HCT116 (cell line): ENCODE results near the gene SIN3B. TPM values are rescaled to one million over a fixed set of nuclear protein-coding genes. Genes with fewer than 3 reads are reported as not detected.

Source experiments
- ATAC-seq: fragments of 200-7000 bp; cut with Tn5 transposase; 2 replicates; pipeline ENCODE4 v1.9.1; 2020; ENCODE audit warnings: mild to moderate bottlenecking, moderate library complexity
- BruUV-seq: library from RNA; stranded (reverse); fragments of 400-500 nt; replicated peaks from 2 replicates; lab custom pipeline; 2021; lab: Mats Ljungman, UMichigan
- CTCF ChIA-PET: fragments of 300-600 bp; sonication (Branson Sonifier 250); formaldehyde crosslinking; loops from one replicate; lab custom pipeline; 2021; ENCODE audit warnings: antibody characterized with exemption; lab: Charles Lee
- POLR2A ChIA-PET: fragments of 300-600, 350-600 bp; sonication (Branson Sonifier 250); formaldehyde crosslinking; loops from one replicate; lab custom pipeline; 2021; ENCODE audit warnings: antibody characterized with exemption; lab: Charles Lee
- RAD21 ChIA-PET, 2 experiments: fragments of 300-600 bp; sonication (Branson Sonifier 250); formaldehyde crosslinking; loops; one replicate each; lab custom pipeline; 2023; ENCODE audit warnings: low total read pairs in 2 of 2; ENCODE audit not compliant: uncharacterized antibody in 2 of 2, unreplicated experiment in 2 of 2, low non-redundant PET in 1 of 2; lab: Charles Lee
- DNase-seq: peaks from one replicate; pipeline ENCODE4 v3.0.0-alpha.2; 2010; ENCODE audit warnings: low read depth, low spot score
- H2AFZ ChIP-seq: fragments of 200-600 bp; shearing (Covaris generic), sonication (generic); 2 replicates; pipeline ENCODE4 v1.6.1; 2017; ENCODE audit warnings: low read depth, mixed run types, mixed read lengths, antibody characterized with exemption, low read length; ENCODE audit not compliant: poor library complexity, severe bottlenecking
- H3K27ac ChIP-seq: 2 replicates; pipeline ENCODE4 v1.5.1; 2012; ENCODE audit warnings: low read depth, low read length
- H3K27me3 ChIP-seq: fragments of 200-600 bp; sonication (generic); 2 replicates; pipeline ENCODE4 v1.6.1; 2016; ENCODE audit warnings: mixed run types, low read length, mixed read lengths; ENCODE audit not compliant: insufficient read depth
- H3K36me3 ChIP-seq, 2 experiments: fragments of 200-500 bp in 1 of 2; fragments of 200-600 bp in 1 of 2; sonication (Bioruptor generic) in 1 of 2; sonication (generic) in 1 of 2; 2 replicates each; pipeline versions ENCODE4 v1.5.1 to v1.6.1; 2014 to 2016; ENCODE audit warnings: low read length in 2 of 2, inconsistent platforms in 1 of 2, mixed read lengths in 1 of 2, mixed run types in 1 of 2; ENCODE audit not compliant: insufficient read depth in 2 of 2, control insufficient read depth in 1 of 2
- H3K4me1 ChIP-seq, 2 experiments: fragments of 200-600 bp in 1 of 2; sonication (generic) in 1 of 2; 2 replicates each; pipeline versions ENCODE4 v1.5.1 to v1.6.1; 2012 to 2017; ENCODE audit warnings: low read length in 2 of 2, inconsistent platforms in 1 of 2, mild to moderate bottlenecking in 1 of 2, mixed read lengths in 1 of 2, mixed run types in 1 of 2, moderate library complexity in 1 of 2; ENCODE audit not compliant: insufficient read depth in 2 of 2, control insufficient read depth in 1 of 2
- H3K4me2 ChIP-seq: fragments of 200-600 bp; sonication (generic); 2 replicates; pipeline ENCODE4 v1.6.1; 2017; ENCODE audit warnings: mixed run types, low read length, mixed read lengths
- H3K4me3 ChIP-seq, 2 experiments: fragments of 200-600 bp in 1 of 2; sonication (generic) in 1 of 2; replicated peaks in 1 of 2; 2 replicates each; pipeline ENCODE4 v1.5.1; 2011 to 2016; ENCODE audit warnings: low read length in 2 of 2, control low read depth in 1 of 2, low read depth in 1 of 2, mild to moderate bottlenecking in 1 of 2, mixed read lengths in 1 of 2, mixed run types in 1 of 2
- H3K79me2 ChIP-seq: fragments of 200-600 bp; sonication (generic); 2 replicates; pipeline ENCODE4 v1.6.1; 2017; ENCODE audit warnings: mild to moderate bottlenecking, mixed run types, low read length, moderate library complexity, mixed read lengths; ENCODE audit not compliant: insufficient read depth
- H3K9ac ChIP-seq: fragments of 200-600 bp; sonication (generic); 2 replicates; pipeline ENCODE4 v1.6.1; 2016; ENCODE audit warnings: low read length, mixed read lengths
- H3K9me2 ChIP-seq: fragments of 200-600 bp; sonication (generic), shearing (Covaris generic); 2 replicates; pipeline ENCODE4 v1.6.1; 2017; ENCODE audit warnings: mixed run types, mild to moderate bottlenecking, moderate library complexity; ENCODE audit not compliant: insufficient read depth
- H3K9me3 ChIP-seq, 2 experiments: fragments of 200-500 bp in 1 of 2; fragments of 200-600 bp in 1 of 2; sonication (Bioruptor generic) in 1 of 2; sonication (generic) in 1 of 2; 2 replicates each; pipeline ENCODE4 v1.6.1; 2014 to 2017; ENCODE audit warnings: low read length in 2 of 2, mixed read lengths in 2 of 2, inconsistent platforms in 1 of 2, low read depth in 1 of 2, mild to moderate bottlenecking in 1 of 2, mixed run types in 1 of 2, moderate library complexity in 1 of 2; ENCODE audit not compliant: control insufficient read depth in 1 of 2, insufficient read depth in 1 of 2
- H4K20me1 ChIP-seq: fragments of 200-600 bp; sonication (generic), shearing (Covaris generic); 2 replicates; pipeline ENCODE4 v1.6.1; 2017; ENCODE audit warnings: mixed run types, mild to moderate bottlenecking, moderate library complexity; ENCODE audit not compliant: insufficient read depth
- ATF3 ChIP-seq: IDR thresholded peaks from 2 replicates; pipeline ENCODE4 v1.6.1; 2012
- CBX3 ChIP-seq: IDR thresholded peaks from 2 replicates; pipeline ENCODE4 v1.6.1; 2012; ENCODE audit warnings: low read depth
- CEBPB ChIP-seq: IDR thresholded peaks from 2 replicates; pipeline ENCODE4 v1.6.1; 2012; ENCODE audit warnings: low read depth
- CTCF ChIP-seq, 3 experiments: fragments of 200-600 bp in 1 of 3; sonication (generic) in 1 of 3; IDR thresholded peaks in 2 of 3; conservative IDR thresholded peaks in 1 of 3; 2 replicates each; pipeline ENCODE4 v1.5.1; 2012 to 2017; ENCODE audit warnings: low read depth in 2 of 3, low read length in 2 of 3, antibody characterized with exemption in 1 of 3, borderline replicate concordance in 1 of 3, control low read depth in 1 of 3, mild to moderate bottlenecking in 1 of 3, mixed read lengths in 1 of 3, mixed run types in 1 of 3, moderate library complexity in 1 of 3; ENCODE audit not compliant: insufficient read depth in 1 of 3
- EGR1 ChIP-seq: IDR thresholded peaks from 2 replicates; pipeline ENCODE4 v1.6.1; 2012; ENCODE audit warnings: low read depth
- ELF1 ChIP-seq: IDR thresholded peaks from 2 replicates; pipeline ENCODE4 v1.6.1; 2012; ENCODE audit warnings: low read depth, borderline replicate concordance
- FOSL1 ChIP-seq: IDR thresholded peaks from 2 replicates; pipeline ENCODE4 v1.6.1; 2012; ENCODE audit warnings: low read depth
- JUND ChIP-seq: IDR thresholded peaks from 2 replicates; pipeline ENCODE4 v1.6.1; 2012
- POLR2AphosphoS5 ChIP-seq: IDR thresholded peaks from 2 replicates; pipeline ENCODE4 v1.6.1; 2011; ENCODE audit warnings: mild to moderate bottlenecking, low read depth, low read length, moderate library complexity
- RAD21 ChIP-seq: IDR thresholded peaks from 2 replicates; pipeline ENCODE4 v1.6.1; 2012; ENCODE audit warnings: low read depth, mild to moderate bottlenecking
- SIN3A ChIP-seq: IDR thresholded peaks from 2 replicates; pipeline ENCODE4 v1.6.1; 2012; ENCODE audit warnings: low read depth
- SP1 ChIP-seq: IDR thresholded peaks from 2 replicates; pipeline ENCODE4 v1.6.1; 2012; ENCODE audit warnings: low read depth
- YY1 ChIP-seq: IDR thresholded peaks from 2 replicates; pipeline ENCODE4 v1.6.1; 2011; ENCODE audit warnings: low read length, low read depth, moderate library complexity, mild to moderate bottlenecking; ENCODE audit not compliant: insufficient replicate concordance; ENCODE audit errors: extremely low read depth
- ZBTB33 ChIP-seq: IDR thresholded peaks from 2 replicates; pipeline ENCODE4 v1.6.1; 2011; ENCODE audit warnings: mild to moderate bottlenecking, low read length, moderate library complexity; ENCODE audit not compliant: insufficient replicate concordance; ENCODE audit errors: extremely low read depth
- ZNF274 ChIP-seq: fragments of 200-500 bp; sonication (Bioruptor generic); IDR thresholded peaks from 2 replicates; pipeline ENCODE4 v1.6.1; 2014; ENCODE audit warnings: mild to moderate bottlenecking, low read depth, low read length, inconsistent platforms
- intact Hi-C: fragments of 100-400 bp; cut with micrococcal nuclease; formaldehyde crosslinking; loops from 2 replicates; pipeline ENCODE4 v1.10.0; 2022
- total RNA-seq: library from RNA; stranded (reverse); gene quantifications from one replicate; pipeline ENCODE4 v1.2.1, GENCODE V29; 2021; ENCODE audit not compliant: unreplicated experiment

The SIN3B gene
- total RNA-seq, 1 experiment from 2014 or later: 59.9 TPM

GRCh38 chr19:16868423-16869130, 39.4 kb downstream of the SIN3B start:
- Histone ChIP-seq H3K9me3 (no peaks in the 10 kb centered on the region), H3K79me2 (peaks cover under 1% of the 10 kb centered on the region; the same call in 1 of the 2 replicates), H3K4me1 (no peaks in the 10 kb centered on the region), H3K4me2 (no peak overlapping the region), H3K9me2 (no peaks in the 10 kb centered on the region), H4K20me1 (no peaks in the 10 kb centered on the region), H3K27me3 (no peaks in the 10 kb centered on the region), H3K9ac (no peak overlapping the region), H3K36me3 (peaks cover 19 to 29% of the 10 kb centered on the region in 2 experiments; a peak in 3 of 4 replicates), H3K4me3 (no peak overlapping the region), H3K27ac (no peak overlapping the region), H2AFZ (no peak overlapping the region)
- TF ChIP-seq ZBTB33: no peak
- TF ChIP-seq ZNF274: no peak
- no peak for TF ChIP-seq ATF3
- no peak for TF ChIP-seq CTCF (IDR thresholded peaks at IDR 0.05 in 2 of 3, conservative IDR thresholded peaks at IDR 0.05 in 1 of 3; ENCODE audit: borderline replicate concordance in 1 of 3, insufficient read depth in 1 of 3, low read depth in 2 of 3, low read length in 2 of 3)
- TF ChIP-seq YY1: no peak
- TF ChIP-seq ELF1: no peak
- TF ChIP-seq CEBPB: no peak
- TF ChIP-seq JUND: no peak
- no peak for TF ChIP-seq POLR2AphosphoS5
- TF ChIP-seq FOSL1: no peak
- TF ChIP-seq EGR1: no peak
- no peak for TF ChIP-seq RAD21
- TF ChIP-seq CBX3: no peak
- no peak for TF ChIP-seq SP1
- TF ChIP-seq SIN3A: no peak
- intact Hi-C loops: no loop called here
- CTCF ChIA-PET: no interaction called here
- BruUV-seq: no TSS peak
- DNase-seq (no peak), ATAC-seq (no peak)
- RAD21 ChIA-PET: no interaction called here
- POLR2A ChIA-PET: no interaction called here
